Prostate gland (tissue), 2 donors: ENCODE results near the gene TVP23C.

Experiments
- POLR2A ChIP-seq: fragments of 450-650 bp; IDR thresholded peaks from one replicate; pipeline ENCODE4 v1.6.1; 2016; ENCODE audit warnings: antibody characterized with exemption, mild to moderate bottlenecking
- POLR2AphosphoS5 ChIP-seq: sonication (generic); formaldehyde crosslinking; IDR thresholded peaks from one replicate; pipeline ENCODE4 v1.6.1; 2017; ENCODE audit warnings: antibody characterized with exemption
- TF ChIP-seq, protein P1 (sequence below), 4 experiments: fragments of 200-600 bp in 2 of 4; fragments of 450-650 bp in 2 of 4; sonication (generic) in 2 of 4; IDR thresholded peaks; 1 replicate in 3 of 4; 2 replicates in 1 of 4; pipeline ENCODE4 v1.5.1; 2016 to 2019; ENCODE audit warnings: antibody characterized with exemption in 4 of 4, mild to moderate bottlenecking in 2 of 4, moderate library complexity in 2 of 4

DNA sequence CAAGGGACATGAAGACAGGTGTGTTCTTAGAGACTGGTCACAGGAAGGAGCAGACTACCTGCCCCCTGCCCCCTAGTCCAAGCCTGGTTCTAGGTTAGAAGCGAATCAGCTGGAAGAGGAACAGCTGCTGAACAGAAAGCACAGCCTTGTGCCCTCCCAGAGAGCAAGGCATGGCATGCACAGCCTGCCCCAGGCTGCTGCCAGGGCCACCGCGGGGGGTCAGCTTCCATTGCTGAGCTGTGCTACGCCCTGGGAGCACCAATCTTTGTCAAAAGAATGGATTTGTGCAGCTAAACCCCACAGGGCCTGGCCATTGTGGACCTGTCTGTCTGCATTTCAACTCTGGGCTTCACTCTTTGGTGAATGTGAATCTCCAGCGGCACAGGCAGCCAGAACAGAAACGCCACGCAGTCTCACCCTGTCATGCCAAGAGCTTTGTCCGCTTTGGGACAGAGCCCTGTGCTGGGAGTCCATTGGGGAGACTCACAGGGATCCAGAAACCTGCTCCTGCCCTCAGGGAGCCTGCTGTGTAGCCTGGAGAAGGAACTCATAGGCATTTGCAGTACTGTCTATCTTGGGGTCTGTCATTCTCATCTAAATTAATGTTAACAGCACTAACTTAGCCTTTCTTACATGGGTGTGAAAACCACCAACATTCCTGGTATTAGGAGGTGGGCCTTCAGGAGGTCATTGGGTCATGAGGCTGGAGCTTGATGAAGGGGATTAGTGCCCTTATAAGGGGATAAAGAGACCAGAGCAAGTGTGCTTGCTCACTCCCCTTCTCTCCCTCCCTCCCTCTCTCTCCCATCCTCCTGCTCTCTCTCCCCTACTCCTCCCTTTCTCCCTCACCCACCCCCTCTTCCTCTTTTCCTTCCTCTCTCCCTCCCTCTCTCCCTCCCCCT is 70.2 kb downstream of the TVP23C start:
- TF ChIP-seq, protein P1, sequence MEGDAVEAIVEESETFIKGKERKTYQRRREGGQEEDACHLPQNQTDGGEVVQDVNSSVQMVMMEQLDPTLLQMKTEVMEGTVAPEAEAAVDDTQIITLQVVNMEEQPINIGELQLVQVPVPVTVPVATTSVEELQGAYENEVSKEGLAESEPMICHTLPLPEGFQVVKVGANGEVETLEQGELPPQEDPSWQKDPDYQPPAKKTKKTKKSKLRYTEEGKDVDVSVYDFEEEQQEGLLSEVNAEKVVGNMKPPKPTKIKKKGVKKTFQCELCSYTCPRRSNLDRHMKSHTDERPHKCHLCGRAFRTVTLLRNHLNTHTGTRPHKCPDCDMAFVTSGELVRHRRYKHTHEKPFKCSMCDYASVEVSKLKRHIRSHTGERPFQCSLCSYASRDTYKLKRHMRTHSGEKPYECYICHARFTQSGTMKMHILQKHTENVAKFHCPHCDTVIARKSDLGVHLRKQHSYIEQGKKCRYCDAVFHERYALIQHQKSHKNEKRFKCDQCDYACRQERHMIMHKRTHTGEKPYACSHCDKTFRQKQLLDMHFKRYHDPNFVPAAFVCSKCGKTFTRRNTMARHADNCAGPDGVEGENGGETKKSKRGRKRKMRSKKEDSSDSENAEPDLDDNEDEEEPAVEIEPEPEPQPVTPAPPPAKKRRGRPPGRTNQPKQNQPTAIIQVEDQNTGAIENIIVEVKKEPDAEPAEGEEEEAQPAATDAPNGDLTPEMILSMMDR (IDR thresholded peaks at IDR 0.05), result no peak
- TF ChIP-seq POLR2A (no peak), POLR2AphosphoS5 (no peak)
